ENCODE results near the gene TBC1D8. TPM values are rescaled to one million over a fixed set of nuclear protein-coding genes. Genes with fewer than 3 reads are reported as not detected.
A peak's percentile ranks its signal among the peaks of the same experiment; 100 is the strongest.

TBC1D8 gene
- total and polyA plus RNA-seq, 2 experiments from 2014 or later: 18.0 to 36.9 TPM

GRCh38 chr2:101159526-101159925 lies 8.3 kb upstream of the TBC1D8 start:
- Mint-ChIP-seq H3K27me3 (ENCODE audit: insufficient read depth, low read depth, poor library complexity) (peaks cover 10% of the 10 kb centered on the region), H3K4me1 (peaks cover 19% of the 10 kb centered on the region), H3K27ac (no peak overlapping the region), H3K4me3 (no peak overlapping the region), H3K9me3 (peaks cover 16% of the 10 kb centered on the region), H3K36me3 (ENCODE audit: low read depth) (peaks cover 13% of the 10 kb centered on the region; the same call in 2 of the 3 replicates)
- peaks cover 16% of the 10 kb centered on the region for H3K4me1 ChIP-seq (ENCODE audit: insufficient read depth)
- H2AFZ ChIP-seq: peak overlapping the region; percentile 81; the same call in 1 of the 2 replicates
- H3F3A ChIP-seq (replicated peaks; ENCODE audit: low read depth): no peaks in the 10 kb centered on the region
- H3K36me3 ChIP-seq (ENCODE audit: insufficient read depth): no peaks in the 10 kb centered on the region; the same call in 1 of the 2 replicates
- TF ChIP-seq ZNF114 (CRISPR knock-in tag; IDR thresholded peaks at IDR 0.05) (no peak), NANOG (IDR thresholded peaks at IDR 0.05; ENCODE audit: borderline replicate concordance) (no peak), ETS1 (IDR thresholded peaks at IDR 0.05) (no peak), REST (IDR thresholded peaks at IDR 0.05; ENCODE audit: unreplicated experiment) (no peak), JUNB (IDR thresholded peaks at IDR 0.05; ENCODE audit: unreplicated experiment) (no peak), STAT1 (IDR thresholded peaks at IDR 0.05; ENCODE audit: unreplicated experiment) (no peak), ZNF462 (CRISPR knock-in tag; IDR thresholded peaks at IDR 0.05) (no peak), POLR2AphosphoS5 (IDR thresholded peaks at IDR 0.05; ENCODE audit: low read depth) (no peak)
- H3K9me2 ChIP-seq (ENCODE audit: insufficient read depth): 0 out of 2 replicates have a peak, but pooled peaks cover 5% of the 10 kb centered on the region
- H3K79me2 ChIP-seq (replicated peaks; ENCODE audit: insufficient read depth): no peaks in the 10 kb centered on the region
- no peaks in the 10 kb centered on the region for H4K20me1 ChIP-seq (replicated peaks; ENCODE audit: insufficient read depth)
- H3K27me3 ChIP-seq (ENCODE audit: insufficient read depth): no peaks in the 10 kb centered on the region
- ATAC-seq (no peak), DNase-seq (ENCODE audit: low spot score) (no peak)
- H3K4me2 ChIP-seq: no peak overlapping the region
- no peak overlapping the region for H3K27ac ChIP-seq (ENCODE audit: low read depth)
- H3K4me3 ChIP-seq: no peak overlapping the region

Measured in GM23338 (cell line).